Fibroblast of lung (primary cell): ENCODE data around the gene MYO1E. TPM values are rescaled to one million over a fixed set of nuclear protein-coding genes. Genes with fewer than 3 reads are reported as not detected.
A peak's percentile ranks its signal among the peaks of the same experiment; 100 is the strongest.

Experiments used
- DNase-seq, 2 donors: peaks; one replicate each; pipeline versions ENCODE4 v3.0.0 to v3.0.0-alpha.2; 2010; ENCODE audit warnings: low read depth in 2 of 2
- H2AFZ ChIP-seq: 2 replicates; pipeline ENCODE4 v1.5.1; 2012; ENCODE audit warnings: low read length, control low read depth, inconsistent platforms
- H3K27ac ChIP-seq: 2 replicates; pipeline ENCODE4 v1.5.1; 2011; ENCODE audit warnings: low read length, control low read depth; ENCODE audit not compliant: insufficient read depth
- H3K27me3 ChIP-seq: 2 replicates; pipeline ENCODE4 v1.5.1; 2011; ENCODE audit warnings: mild to moderate bottlenecking, low read length; ENCODE audit not compliant: control insufficient read depth, insufficient read depth
- H3K36me3 ChIP-seq: 2 replicates; pipeline ENCODE4 v1.5.1; 2011; ENCODE audit warnings: low read length; ENCODE audit not compliant: control insufficient read depth, insufficient read depth
- H3K4me1 ChIP-seq: 2 replicates; pipeline ENCODE4 v1.5.1; 2011; ENCODE audit warnings: low read length; ENCODE audit not compliant: control insufficient read depth, insufficient read depth; ENCODE audit errors: extremely low read depth
- H3K4me2 ChIP-seq: 2 replicates; pipeline ENCODE4 v1.5.1; 2011; ENCODE audit warnings: low read length, control low read depth; ENCODE audit not compliant: insufficient read depth; ENCODE audit errors: extremely low read depth
- H3K4me3 ChIP-seq, 4 experiments: fragments of 200-600 bp in 1 of 4; sonication (generic) in 1 of 4; replicated peaks in 1 of 4; 2 replicates each; pipeline ENCODE4 v1.5.1; 2011 to 2016; ENCODE audit warnings: low read length in 4 of 4, low read depth in 3 of 4, mild to moderate bottlenecking in 3 of 4, control low read depth in 2 of 4, inconsistent platforms in 1 of 4, mixed read lengths in 1 of 4; ENCODE audit not compliant: insufficient read depth in 1 of 4; ENCODE audit errors: control extremely low read depth in 1 of 4
- H3K79me2 ChIP-seq: 2 replicates; pipeline ENCODE4 v1.5.1; 2012; ENCODE audit warnings: mild to moderate bottlenecking, low read length, inconsistent platforms; ENCODE audit not compliant: control insufficient read depth, insufficient read depth
- H3K9ac ChIP-seq: 2 replicates; pipeline ENCODE4 v1.5.1; 2011; ENCODE audit warnings: mild to moderate bottlenecking, low read length, control low read depth; ENCODE audit not compliant: insufficient read depth
- H3K9me3 ChIP-seq: 2 replicates; pipeline ENCODE4 v1.5.1; 2012; ENCODE audit warnings: low read depth, low read length; ENCODE audit not compliant: control insufficient read depth, insufficient read depth
- H4K20me1 ChIP-seq: 2 replicates; pipeline ENCODE4 v1.5.1; 2011; ENCODE audit warnings: low read length; ENCODE audit not compliant: control insufficient read depth, insufficient read depth; ENCODE audit errors: extremely low read depth
- EZH2 ChIP-seq: IDR thresholded peaks from 2 replicates; pipeline ENCODE4 v1.5.1; 2012; ENCODE audit warnings: low read length, control low read depth, mild to moderate bottlenecking; ENCODE audit errors: missing control alignments
- polyA plus RNA-seq, 2 donors: library from polyadenylated mRNA; depleted of rRNA in 1 of 2; stranded (reverse) in 1 of 2; unstranded in 1 of 2; fragments of >200 nt; gene quantifications; 2 replicates each; pipeline ENCODE4 v1.2.1, GENCODE V29; 2011 to 2012; ENCODE audit warnings: missing spikeins in 1 of 2
- total RNA-seq: library from RNA; depleted of rRNA; stranded (reverse); fragments of >200 nt; gene quantifications from 2 replicates; pipeline ENCODE4 v1.2.1, GENCODE V29; 2014
- TF ChIP-seq, protein P1 (sequence below), 2 donors: IDR thresholded peaks in 1 of 2; conservative IDR thresholded peaks in 1 of 2; 1 replicate in 1 of 2; 2 replicates in 1 of 2; pipeline ENCODE4 v1.5.1; 2011 to 2012; ENCODE audit warnings: low read length in 2 of 2, control low read depth in 1 of 2, inconsistent platforms in 1 of 2, low read depth in 1 of 2, mild to moderate bottlenecking in 1 of 2

Gene MYO1E
- total and polyA plus RNA-seq, 2 donors (not counting 1 experiment from before 2014, with no cell fraction given): 27.6 to 84.0 TPM

DNA sequence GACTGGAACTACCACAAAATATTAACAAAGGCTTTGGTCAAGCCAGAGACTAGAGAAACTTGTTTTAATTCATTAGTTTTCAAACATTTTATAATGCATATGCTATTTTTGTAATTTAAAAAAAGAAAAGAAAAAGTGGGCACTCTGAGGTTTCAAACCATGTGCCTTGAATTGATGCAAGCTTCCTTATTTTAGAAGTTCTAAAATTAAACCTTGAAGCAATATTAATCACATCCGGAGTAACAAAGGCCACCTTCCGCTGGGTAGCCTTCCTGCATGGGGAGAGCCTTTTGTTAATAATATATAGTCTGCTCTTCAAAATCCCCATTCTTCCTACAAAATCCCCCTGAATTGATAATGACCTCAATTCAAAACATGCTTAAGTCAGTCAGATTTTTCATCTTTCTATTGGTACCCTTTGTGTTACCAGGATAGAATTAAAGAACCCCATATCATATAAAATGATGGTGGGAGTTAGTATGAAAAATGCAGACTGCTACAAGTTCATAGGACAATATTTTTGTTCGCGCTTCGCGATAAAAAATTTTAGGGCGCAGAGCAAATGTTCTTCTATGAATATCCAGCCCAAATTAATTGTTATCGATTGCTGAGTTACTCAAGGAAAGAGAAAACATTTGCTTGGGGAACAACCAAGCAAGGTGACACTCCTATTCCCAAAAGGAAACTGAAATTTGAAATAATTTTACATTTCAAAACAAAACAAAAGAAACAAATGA lies 135.4 kb downstream of the MYO1E start:
- no peak for DNase-seq
- Histone ChIP-seq H3K27ac (no peak overlapping the region), H3K79me2 (no peaks in the 10 kb centered on the region), H3K27me3 (no peaks in the 10 kb centered on the region), H3K4me3 (no peak overlapping the region), H4K20me1 (no peaks in the 10 kb centered on the region), H3K4me2 (no peak overlapping the region), H3K9ac (no peak overlapping the region), H3K4me1 (no peaks in the 10 kb centered on the region), H2AFZ (no peak overlapping the region), H3K36me3 (no peaks in the 10 kb centered on the region), H3K9me3 (no peaks in the 10 kb centered on the region)
- no peak for TF ChIP-seq EZH2
- TF ChIP-seq, protein P1, sequence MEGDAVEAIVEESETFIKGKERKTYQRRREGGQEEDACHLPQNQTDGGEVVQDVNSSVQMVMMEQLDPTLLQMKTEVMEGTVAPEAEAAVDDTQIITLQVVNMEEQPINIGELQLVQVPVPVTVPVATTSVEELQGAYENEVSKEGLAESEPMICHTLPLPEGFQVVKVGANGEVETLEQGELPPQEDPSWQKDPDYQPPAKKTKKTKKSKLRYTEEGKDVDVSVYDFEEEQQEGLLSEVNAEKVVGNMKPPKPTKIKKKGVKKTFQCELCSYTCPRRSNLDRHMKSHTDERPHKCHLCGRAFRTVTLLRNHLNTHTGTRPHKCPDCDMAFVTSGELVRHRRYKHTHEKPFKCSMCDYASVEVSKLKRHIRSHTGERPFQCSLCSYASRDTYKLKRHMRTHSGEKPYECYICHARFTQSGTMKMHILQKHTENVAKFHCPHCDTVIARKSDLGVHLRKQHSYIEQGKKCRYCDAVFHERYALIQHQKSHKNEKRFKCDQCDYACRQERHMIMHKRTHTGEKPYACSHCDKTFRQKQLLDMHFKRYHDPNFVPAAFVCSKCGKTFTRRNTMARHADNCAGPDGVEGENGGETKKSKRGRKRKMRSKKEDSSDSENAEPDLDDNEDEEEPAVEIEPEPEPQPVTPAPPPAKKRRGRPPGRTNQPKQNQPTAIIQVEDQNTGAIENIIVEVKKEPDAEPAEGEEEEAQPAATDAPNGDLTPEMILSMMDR (conservative IDR thresholded peaks at IDR 0.05 in 1 of 2, IDR thresholded peaks at IDR 0.05 in 1 of 2; ENCODE audit: low read depth in 1 of 2, low read length in 2 of 2): no peak

DNA sequence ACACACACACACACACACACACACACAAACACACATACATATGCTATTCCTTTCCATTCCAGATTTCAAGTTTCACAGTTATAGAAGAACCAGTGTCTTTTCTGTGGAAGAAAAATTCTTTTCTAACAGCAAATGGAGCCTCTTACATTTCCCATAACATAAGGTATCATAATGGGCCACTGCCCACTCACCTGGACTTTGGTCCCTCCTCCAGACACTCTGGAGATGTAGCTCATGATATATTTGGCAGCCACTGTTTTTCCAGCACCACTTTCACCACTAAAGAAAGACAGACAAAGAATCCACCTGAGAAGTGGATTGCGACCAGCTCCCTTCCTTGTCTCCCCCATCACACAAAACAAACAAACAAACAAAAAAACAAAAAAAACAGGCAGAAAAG lies 136.3 kb downstream of the MYO1E start:
- no peak overlapping the region for H3K9ac ChIP-seq
- H3K4me2 ChIP-seq: no peak overlapping the region
- H3K27ac ChIP-seq: no peak overlapping the region
- no peaks in the 10 kb centered on the region for H3K79me2 ChIP-seq
- no peak overlapping the region for H3K4me3 ChIP-seq
- H3K9me3 ChIP-seq: no peaks in the 10 kb centered on the region
- no peaks in the 10 kb centered on the region for H4K20me1 ChIP-seq
- no peaks in the 10 kb centered on the region for H3K27me3 ChIP-seq
- DNase-seq: no peak
- no peak for TF ChIP-seq EZH2
- TF ChIP-seq, protein P1 (conservative IDR thresholded peaks at IDR 0.05 in 1 of 2, IDR thresholded peaks at IDR 0.05 in 1 of 2; ENCODE audit: low read depth in 1 of 2, low read length in 2 of 2): no peak
- H2AFZ ChIP-seq: no peak overlapping the region
- H3K36me3 ChIP-seq: no peaks in the 10 kb centered on the region
- peaks cover 3% of the 10 kb centered on the region for H3K4me1 ChIP-seq

DNA sequence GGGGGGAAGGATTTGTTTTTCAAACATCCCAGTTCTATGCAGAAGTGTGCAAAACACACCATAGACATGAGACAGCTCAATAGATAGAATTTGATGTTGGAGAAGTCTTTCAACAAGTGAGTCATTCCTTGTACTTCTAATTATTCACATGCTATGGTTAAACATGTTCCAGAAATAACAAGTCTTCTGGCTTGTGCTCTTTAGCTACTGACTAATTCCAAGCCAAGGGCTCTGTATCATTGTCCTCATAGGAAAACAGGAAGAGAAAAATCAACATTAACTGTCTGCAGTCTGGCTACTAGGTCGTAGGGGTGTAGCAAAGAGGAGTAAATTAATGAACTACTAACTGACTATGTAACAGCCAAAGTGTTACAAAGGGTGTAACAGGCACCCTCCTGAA lies 140.2 kb downstream of the MYO1E start:
- H3K4me3 ChIP-seq: no peak overlapping the region
- H2AFZ ChIP-seq: no peak overlapping the region
- no peak overlapping the region for H3K9ac ChIP-seq

More for the DNA sequence above, 140.2 kb downstream of the MYO1E start:
- Histone ChIP-seq H3K36me3 (no peaks in the 10 kb centered on the region), H4K20me1 (no peaks in the 10 kb centered on the region), H3K4me2 (no peak overlapping the region), H3K4me1 (peaks cover 4% of the 10 kb centered on the region), H3K9me3 (no peaks in the 10 kb centered on the region), H3K79me2 (no peaks in the 10 kb centered on the region), H3K27ac (peak overlapping the region; percentile 46), H3K27me3 (no peaks in the 10 kb centered on the region)
- TF ChIP-seq, protein P1 (conservative IDR thresholded peaks at IDR 0.05 in 1 of 2, IDR thresholded peaks at IDR 0.05 in 1 of 2; ENCODE audit: low read depth in 1 of 2, low read length in 2 of 2): no peak
- no peak for TF ChIP-seq EZH2
- peak; percentile 85 to 96 for DNase-seq
